AG10803 (cell line): Measurements from ENCODE around the gene PGD.

ENCODE experiments used
- DNase-seq: peaks from one replicate; pipeline ENCODE4 v3.0.0; 2010; ENCODE audit warnings: low read depth
- H3K4me3 ChIP-seq: 2 replicates; pipeline ENCODE4 v1.5.1; 2011; ENCODE audit warnings: mild to moderate bottlenecking, low read length, control low read depth
- TF ChIP-seq, protein P1 (sequence below): conservative IDR thresholded peaks from 2 replicates; pipeline ENCODE4 v1.5.1; 2011; ENCODE audit warnings: mild to moderate bottlenecking, low read length, control low read depth, inconsistent platforms

PGD gene

GRCh38 chr1:10398278-10398733 lies 558 bp upstream of the PGD start:
- peak overlapping the region; percentile 87 for H3K4me3 ChIP-seq
- DNase-seq: peak; percentile 3
- TF ChIP-seq, protein P1, sequence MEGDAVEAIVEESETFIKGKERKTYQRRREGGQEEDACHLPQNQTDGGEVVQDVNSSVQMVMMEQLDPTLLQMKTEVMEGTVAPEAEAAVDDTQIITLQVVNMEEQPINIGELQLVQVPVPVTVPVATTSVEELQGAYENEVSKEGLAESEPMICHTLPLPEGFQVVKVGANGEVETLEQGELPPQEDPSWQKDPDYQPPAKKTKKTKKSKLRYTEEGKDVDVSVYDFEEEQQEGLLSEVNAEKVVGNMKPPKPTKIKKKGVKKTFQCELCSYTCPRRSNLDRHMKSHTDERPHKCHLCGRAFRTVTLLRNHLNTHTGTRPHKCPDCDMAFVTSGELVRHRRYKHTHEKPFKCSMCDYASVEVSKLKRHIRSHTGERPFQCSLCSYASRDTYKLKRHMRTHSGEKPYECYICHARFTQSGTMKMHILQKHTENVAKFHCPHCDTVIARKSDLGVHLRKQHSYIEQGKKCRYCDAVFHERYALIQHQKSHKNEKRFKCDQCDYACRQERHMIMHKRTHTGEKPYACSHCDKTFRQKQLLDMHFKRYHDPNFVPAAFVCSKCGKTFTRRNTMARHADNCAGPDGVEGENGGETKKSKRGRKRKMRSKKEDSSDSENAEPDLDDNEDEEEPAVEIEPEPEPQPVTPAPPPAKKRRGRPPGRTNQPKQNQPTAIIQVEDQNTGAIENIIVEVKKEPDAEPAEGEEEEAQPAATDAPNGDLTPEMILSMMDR: no peak

DNA sequence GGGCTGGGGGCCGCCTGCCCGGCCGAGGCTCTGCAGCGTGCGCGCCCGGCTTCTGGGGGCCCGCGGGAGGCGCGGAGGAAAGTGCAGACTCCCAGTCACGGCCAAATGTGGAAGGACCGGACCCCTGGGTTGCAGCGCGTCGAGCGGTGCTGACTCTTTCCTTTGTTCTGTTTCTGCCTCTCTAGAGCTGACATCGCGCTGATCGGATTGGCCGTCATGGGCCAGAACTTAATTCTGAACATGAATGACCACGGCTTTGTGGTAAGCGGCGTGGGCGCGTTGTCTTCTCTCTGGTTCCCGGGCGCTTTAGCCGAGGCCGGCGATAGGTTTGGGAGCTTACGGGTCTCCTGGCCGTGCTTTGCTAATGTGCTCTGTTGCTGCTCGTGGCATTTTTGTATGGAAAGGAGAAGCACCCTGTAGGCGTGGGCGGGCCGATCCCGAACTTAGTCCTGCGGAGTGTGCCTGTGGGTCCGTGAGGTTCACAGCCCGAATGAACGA lies 629 bp downstream of the PGD start:
- TF ChIP-seq, protein P1: no peak
- peak; percentile 29 for DNase-seq
- H3K4me3 ChIP-seq: peak overlapping the region; percentile 87

GRCh38 chr1:10400013-10400412 lies 1.1 kb downstream of the PGD start:
- TF ChIP-seq, protein P1: no peak
- no peak for DNase-seq
- peak overlapping the region; percentile 87 for H3K4me3 ChIP-seq

DNA sequence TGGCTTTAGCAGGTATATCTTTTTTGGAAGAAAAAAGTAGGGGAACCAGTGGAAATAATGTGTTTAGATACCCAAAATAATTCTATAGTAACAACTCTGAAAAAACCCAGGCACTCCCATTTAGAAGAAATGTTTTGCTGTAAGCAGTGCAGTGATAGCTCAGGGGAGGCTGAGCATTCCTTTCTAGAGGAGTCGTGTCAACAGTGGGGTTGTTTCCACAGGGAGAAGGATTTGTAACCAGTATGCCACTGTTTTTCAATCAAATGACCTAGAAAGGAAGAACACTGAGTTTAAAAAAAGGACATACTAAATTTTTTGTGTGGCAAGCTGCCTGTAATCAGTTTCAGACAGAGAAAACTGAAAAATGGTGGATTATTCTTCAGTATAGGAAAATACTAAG lies 2.4 kb downstream of the PGD start:
- DNase-seq: peak; percentile 74
- no peak overlapping the region for H3K4me3 ChIP-seq
- TF ChIP-seq, protein P1: no peak

GRCh38 chr1:10402729-10403274 lies 3.9 kb downstream of the PGD start:
- no peak for DNase-seq
- no peak overlapping the region for H3K4me3 ChIP-seq
- TF ChIP-seq, protein P1: no peak

GRCh38 chr1:10407201-10407600 lies 8.3 kb downstream of the PGD start:
- DNase-seq: no peak

More at GRCh38 chr1:10407201-10407600, 8.3 kb downstream of the PGD start:
- TF ChIP-seq, protein P1: no peak
- H3K4me3 ChIP-seq: no peak overlapping the region
